ENCODE results near the gene CDHR4.
"Not testable (repeated sequence)": the region's sequence is repeated elsewhere in the genome, so short reads cannot be mapped to it uniquely, and the experiment has no call there.

The CDHR4 gene

DNA sequence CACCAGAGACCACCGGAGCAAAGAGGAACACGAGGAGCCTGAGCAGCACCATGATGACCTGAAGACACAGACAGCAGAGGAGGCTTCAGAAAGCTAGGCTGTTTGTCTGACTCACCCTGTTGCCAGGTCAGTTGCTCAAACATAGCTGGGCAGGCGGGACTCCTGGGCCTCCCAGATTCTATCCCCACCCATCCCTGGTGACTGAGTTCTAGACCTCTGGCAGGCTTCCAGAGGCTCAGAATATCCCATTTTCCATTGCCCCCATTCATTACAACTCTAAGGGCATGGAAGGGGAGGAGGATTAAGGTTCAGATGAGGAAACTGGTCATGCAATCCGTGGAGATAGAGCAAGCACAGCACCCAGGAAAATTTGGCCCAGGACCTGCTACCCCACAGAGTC is at the start of gene CDHR4:
CDHR4 (minus strand) TSS at position 113 of the 400 bp plus-strand sequence; CDS start at position 52, 61 bp downstream.
- DNase-seq = no peak

- no peak for DNase-seq
Observed at GRCh38 chr3:49845694-49846093, 46.0 kb upstream of the CDHR4 start.

- DNase-seq = no peak
Observed at GRCh38 chr3:49844464-49845183, 45.0 kb upstream of the CDHR4 start.

GRCh38 chr3:49842843-49843517 is 43.3 kb upstream of the CDHR4 start:
- DNase-seq = no peak

- DNase-seq = no peak
Observed at GRCh38 chr3:49841806-49842205, 42.1 kb upstream of the CDHR4 start.

DNA sequence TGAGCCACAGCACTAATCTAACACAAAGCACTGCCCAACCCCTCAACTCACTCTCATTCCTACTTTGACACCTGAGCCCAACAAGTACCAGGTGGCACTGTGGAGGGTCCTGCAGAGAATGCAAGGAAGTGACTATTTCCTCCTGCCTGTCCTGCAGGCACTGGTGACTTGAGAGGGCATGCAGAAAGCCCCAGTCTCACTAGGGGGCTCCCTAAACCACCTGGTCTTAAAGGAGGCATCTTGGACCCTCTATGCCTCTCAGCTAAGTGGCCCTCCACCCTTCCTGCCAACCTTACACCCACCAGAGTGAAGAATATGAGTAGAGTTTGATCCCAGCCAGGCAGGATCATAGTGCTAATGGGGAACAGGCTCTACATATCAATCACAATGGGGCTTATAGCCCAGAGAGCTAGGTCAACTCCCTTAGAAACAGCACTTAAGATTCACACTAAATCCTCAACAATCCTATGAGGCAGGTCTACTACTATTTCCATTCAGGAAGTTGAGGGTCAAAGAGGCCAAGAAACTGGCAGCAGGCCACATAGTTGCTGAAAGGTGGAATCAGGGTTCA is 41.5 kb upstream of the CDHR4 start:
- no peak for DNase-seq

DNA sequence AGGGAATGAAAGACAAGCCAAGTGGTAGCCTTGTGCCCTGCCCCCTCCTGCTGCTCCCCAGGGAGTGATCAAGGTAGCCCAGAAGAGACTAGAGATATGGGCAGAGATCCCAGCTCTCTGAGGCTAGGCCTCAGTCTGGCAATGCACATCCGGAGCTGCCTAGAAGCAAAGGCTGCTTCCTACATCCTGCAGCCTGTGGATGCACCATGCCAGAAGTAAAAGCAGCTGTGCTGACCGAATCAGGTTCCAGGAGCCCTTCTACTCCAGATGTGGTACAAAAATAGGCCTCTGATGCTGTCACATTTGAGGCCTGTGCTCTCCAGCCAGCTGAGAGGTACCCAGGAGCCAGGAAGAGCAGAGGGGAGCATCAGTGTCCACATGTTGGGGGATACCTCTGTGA is 40.7 kb upstream of the CDHR4 start:
- DNase-seq = no peak

DNA sequence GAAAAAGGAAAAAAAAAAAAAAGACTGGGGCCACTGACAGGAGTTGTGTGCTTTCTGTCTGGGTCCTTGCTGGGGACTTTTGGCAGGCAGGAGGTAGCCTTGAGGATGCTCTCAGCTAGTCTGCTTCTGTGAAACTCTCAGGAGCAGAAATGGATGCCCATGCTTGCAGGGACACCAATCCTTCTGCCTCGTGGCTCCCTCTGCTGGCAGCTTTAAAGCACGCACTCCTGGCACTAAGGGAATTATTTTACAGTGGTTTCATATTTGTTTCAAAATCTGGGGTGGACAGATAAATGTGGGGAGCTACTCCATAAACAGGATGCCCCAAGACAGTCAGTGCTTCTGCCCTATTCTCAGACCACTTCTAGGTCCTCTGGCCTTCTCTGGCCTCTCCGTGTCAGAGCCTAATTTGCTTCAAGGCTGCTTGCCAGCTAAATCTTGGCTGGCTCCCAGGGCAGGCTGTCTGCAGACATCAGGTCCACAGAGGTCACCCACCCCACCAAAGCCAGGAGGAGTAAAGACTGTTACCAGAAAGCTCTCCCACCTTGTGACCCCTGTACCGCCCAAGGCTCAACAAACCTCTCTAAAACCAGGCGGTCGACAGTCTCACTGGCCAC is 39.6 kb upstream of the CDHR4 start:
- peak; percentile 34 for DNase-seq

DNA sequence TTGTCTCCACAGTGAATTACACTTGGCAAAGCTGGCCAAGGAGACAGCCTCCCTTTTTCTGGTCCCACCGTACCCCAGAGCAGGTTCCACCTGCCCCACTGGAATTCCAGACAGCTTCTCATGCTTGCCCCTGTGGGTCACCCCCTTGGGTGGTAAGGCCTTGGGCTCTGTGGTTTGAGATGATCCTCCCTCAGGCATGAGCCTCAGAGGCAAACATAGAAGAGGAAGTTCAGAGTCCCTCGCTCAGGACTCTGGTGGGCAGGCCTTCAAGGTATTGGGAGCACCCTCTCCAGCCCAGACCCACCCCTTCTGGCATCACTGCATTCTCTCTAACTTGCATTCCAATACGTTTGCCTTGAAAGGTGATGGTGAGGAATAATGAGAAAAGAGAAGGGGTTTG is 31.7 kb upstream of the CDHR4 start:
- DNase-seq = no peak

- DNase-seq = no peak
Observed at GRCh38 chr3:49826016-49826415, 26.3 kb upstream of the CDHR4 start.

DNA sequence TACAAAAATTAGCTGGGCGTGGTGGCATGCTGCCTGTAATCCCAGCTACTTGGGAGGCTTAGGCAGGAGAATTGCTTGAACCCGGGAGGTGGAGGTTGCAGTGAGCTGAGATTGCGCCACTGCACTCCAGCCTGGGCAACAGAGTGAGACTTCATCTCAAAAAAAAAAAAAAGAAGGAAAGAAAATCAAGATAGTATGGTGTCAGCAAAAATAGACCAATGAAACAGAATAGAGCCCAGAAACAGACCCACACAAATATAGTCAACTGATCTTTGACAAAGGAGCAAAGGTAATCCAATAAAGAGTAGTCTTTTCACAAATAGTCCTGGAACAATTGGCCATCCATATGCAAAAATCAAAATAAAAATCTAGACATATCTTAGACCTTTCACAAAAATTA is 23.5 kb upstream of the CDHR4 start:
- not testable (repeated sequence) for DNase-seq

DNA sequence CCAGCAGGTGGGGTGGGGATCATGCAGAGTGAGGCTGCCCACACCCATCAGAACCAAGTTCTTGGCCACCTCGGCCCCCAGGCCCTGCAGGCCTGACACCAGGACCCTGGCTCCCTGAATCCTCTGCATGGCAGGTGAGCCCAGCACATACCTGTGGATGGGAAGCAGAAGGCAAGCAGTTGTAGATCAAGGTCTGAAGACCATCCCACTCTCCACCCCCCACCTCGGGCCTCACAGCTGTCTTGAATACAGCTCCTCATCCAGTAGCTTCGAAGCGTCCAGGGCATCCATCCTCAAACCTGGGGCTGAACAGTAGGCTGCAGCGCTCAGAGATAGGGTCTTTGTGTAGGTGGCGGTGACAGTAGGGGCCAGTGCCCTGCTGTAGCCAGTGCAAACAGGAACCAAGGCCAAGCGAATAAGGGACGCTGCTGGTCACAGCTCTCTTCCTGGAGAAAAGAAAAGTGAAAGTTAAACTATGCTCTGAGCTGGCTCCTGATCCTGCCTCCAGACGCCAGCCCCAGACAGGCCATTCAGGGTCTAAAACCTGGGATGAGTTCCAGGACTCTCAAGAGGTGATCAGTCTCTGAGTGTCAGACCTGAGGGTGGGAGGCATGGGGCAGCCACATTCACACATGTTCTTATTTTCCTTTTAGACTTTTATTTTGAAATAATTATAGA is 14.0 kb upstream of the CDHR4 start, which contains the start of gene UBA7:
UBA7 (minus strand) TSS at position 457 of the 678 bp plus-strand sequence; CDS start at position 291, 166 bp downstream.
- DNase-seq = no peak

GRCh38 chr3:49812916-49813496 is 13.3 kb upstream of the CDHR4 start:
- no peak for DNase-seq

DNA sequence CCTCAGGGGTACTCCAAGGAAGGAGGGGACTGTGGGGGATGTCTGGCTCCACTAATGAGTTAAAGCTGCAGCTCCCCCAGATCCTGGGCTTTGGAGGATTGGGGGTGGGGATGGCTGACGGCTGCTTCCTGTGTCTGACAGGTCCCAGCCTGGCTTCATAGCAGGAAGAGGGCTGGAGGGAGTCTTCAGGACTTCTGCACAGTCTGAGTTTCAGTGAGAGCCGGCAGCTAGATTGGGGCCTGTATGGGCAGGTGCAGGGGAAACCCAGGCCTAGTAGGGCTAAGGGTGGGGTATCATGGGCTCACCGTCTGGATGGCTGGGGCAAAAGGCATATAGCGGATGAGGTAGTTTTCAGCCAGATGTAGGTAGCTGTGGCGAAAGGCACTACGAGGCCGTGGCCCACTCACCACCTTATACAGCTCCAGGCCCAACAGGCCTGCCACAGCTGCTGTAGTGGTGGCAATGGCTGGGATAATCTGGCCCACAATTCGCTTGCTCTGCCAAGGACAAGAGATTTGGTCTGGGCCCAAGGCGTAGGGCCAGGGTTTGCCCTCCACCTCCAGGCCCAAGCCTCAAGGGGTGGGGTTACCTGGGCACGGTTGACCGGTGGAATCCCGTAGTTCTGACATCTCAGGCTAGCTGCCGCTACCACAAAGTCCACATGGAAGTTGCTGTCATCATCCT is 7.9 kb upstream of the CDHR4 start:
- no peak for DNase-seq

- DNase-seq = no peak
Observed at GRCh38 chr3:49806850-49807249, 7.2 kb upstream of the CDHR4 start.

DNA sequence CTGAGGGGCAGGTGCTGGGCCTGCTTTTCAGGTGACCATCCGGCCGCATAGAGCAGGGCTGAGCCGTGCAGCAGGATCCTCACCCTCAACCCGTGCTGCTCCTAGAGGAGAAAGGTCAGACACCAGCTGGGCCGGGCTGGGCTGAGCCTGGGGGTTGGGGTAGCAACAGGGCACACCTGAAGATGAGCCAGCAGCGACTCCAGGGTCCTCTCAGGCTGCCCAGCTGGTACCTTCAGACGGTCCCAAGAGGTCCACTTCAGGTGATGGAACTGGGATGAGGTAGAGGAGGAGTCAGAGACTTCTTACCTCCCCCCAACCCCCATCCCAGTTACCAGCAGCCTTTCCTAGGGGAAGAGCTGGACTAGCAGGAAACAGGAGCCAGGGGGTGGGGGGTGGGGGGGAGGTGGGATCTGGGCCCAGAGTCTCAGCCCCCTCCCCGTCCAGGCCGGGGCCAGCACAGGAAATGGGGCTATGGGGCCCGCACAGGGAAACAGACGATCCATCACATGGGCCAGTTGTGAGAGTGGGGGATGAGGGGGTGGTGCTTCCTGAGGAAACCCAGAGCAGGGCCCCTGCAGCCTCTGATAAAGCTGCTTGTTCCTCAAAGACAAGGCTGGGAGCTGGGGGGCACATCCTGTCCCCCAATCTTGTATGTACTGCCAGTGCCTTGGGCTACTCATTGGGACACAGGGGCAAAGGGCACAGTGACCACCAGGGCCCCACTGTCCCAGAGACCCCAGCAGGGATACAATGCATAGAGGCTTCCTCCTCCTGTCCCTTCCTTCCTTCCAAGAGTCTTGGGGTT is 6.4 kb upstream of the CDHR4 start:
- no peak for DNase-seq

- DNase-seq = no peak
Observed at GRCh38 chr3:49805367-49805782, 5.7 kb upstream of the CDHR4 start.

DNA sequence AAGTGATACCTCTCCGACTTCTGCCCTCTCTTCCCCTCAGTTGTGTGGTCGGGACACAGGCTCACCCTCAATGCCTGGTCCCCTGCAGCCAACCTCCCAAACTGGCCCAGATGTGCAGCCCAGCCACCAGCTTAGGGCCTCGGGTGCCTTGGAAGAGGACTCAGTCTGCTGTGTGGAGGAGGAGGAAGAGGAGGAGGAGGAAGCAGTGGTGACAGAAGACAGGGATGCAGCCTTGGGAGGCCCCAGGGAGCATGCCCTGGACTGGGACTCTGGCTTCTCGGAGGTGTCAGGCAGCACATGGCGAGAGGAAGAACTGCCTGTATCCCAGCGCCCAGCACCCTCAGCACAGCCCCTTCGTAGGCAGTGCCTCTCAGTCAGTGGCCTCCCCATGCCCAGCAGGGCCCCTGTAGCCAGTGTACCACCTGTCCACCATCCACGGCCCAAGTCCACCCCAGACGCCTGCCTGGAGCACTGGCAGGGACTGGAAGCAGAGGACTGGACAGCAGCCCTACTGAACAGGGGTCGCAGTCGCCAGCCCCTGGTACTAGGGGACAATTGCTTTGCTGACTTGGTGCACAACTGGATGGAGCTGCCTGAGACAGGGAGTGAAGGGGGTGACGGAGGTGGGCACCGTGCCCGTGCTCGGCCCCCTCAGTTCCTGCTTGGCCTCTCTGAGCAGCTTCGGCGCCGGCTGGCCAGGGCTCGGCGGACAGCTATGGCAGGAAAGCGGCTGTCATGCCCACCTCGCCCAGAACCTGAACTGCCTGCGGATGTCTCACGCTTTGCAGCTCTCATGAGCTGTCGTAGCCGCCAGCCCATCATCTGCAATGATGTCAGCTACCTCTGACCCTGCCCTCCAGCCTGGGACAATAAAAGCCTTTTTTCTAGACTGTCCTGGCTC is 4.7 kb upstream of the CDHR4 start:
- no peak for DNase-seq

DNA sequence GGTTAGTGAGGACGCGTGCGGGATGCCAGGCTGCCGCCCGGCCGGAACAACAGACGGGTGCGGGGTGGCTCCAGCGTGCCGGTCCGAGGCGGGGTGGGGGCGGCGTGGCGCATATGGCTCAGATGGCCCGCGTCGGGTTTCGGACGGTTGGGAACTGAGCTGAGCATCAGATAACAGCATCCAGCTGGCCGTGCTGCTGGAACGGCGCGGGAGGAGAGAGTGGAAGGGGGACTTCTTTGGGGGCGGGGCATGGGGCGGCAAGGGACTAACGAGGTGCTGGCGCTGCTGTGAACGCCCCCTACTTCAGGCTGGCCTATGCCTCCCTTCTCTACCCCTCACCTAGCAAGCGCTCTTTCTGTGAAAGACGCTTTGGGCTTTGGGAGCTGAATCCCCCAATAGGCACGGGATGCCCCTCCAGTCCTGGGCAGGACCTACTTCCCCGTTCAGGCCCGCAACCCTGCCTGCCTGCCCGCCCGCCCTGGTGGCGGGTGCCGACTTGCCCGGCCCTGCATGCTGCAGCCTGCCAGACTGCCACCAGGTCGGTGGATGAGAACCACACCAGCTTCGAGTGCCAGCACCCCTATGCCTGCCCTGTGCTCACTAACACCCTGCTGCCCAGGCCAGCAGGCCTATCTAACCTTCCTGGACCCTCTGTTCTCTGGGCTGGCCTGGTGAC is 3.9 kb upstream of the CDHR4 start:
- peak; percentile 21 for DNase-seq
